HG03039 (cell line): ENCODE results near the gene CPE.

Source experiments
- ATAC-seq: cut with Tn5 transposase; IDR thresholded peaks from one replicate; pipeline ENCODE4 v1.9.1; 2021; ENCODE audit warnings: mild to moderate bottlenecking, moderate library complexity; ENCODE audit not compliant: unreplicated experiment

The CPE gene

GRCh38 chr4:165364452-165365080, 14.2 kb upstream of the CPE start:
- ATAC-seq, result no peak

DNA sequence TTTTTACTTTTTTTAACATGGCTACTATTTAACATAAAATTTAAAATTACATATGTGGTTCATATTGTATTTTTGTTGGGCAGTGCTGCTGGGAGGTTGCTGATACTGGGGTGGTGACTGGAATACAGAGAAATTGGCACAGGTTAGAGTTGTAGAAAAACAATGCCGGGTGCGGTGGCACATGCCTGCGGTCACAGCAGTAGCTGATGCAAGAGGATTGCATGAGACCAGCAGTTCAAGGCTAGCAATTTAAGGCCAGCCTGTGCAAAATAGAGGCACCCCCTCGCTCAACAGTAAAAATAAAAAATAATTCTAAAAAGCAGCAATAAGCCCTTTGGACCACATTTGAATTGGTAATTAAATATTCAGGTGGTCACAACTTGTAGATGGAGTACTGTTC, 11.8 kb upstream of the CPE start:
- ATAC-seq, result no peak

- no peak for ATAC-seq
These were observed 10.7 kb upstream of the CPE start for GRCh38 chr4:165368114-165368513.

- no peak for ATAC-seq
These were observed 10.2 kb upstream of the CPE start for GRCh38 chr4:165368567-165368966.

DNA sequence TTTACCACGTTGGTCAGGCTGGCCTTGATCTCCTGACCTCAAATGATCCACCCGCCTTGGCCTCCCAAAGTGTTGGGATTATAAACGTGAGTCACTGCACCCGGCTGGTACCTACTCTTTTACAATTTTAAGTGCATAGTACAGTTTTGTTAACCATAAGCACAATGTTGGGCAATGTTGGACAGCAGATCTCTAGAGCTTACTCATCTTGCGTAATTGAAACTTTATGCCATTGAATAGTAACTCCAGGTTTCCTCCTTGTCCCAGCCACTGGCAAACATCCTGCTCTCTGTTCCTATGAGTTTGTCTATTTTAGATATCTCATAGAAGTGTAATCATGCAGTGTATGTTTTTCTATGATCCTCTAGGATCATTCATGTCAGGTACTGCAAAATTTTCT, 9.3 kb upstream of the CPE start:
- ATAC-seq, result no peak

- ATAC-seq, result no peak
These were observed 8.3 kb upstream of the CPE start for GRCh38 chr4:165370530-165370929.

- ATAC-seq, result no peak
These were observed 3.3 kb upstream of the CPE start for GRCh38 chr4:165375465-165375864.

DNA sequence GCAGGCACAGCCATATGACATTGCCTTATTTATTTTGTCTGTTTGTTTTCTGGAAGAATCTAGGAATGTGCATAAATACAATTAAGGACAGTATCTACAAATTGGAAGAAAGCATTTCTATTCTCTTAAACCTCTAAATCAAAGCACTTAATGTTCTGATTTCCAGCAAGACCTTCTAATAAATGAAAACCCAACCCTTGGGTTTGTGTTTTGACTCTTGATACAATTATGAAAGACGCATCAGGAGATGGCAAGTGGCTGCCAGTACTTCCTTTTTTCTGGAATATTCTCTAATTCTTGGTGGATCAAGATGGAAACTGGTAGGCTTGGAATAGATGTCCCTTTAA, 437 bp upstream of the CPE start:
- ATAC-seq, result no peak

GRCh38 chr4:165379678-165380064, 863 bp downstream of the CPE start:
- no peak for ATAC-seq

- no peak for ATAC-seq
These were observed 2.0 kb downstream of the CPE start for GRCh38 chr4:165380805-165381204.

- no peak for ATAC-seq
These were observed 3.1 kb downstream of the CPE start for GRCh38 chr4:165381821-165382373.

DNA sequence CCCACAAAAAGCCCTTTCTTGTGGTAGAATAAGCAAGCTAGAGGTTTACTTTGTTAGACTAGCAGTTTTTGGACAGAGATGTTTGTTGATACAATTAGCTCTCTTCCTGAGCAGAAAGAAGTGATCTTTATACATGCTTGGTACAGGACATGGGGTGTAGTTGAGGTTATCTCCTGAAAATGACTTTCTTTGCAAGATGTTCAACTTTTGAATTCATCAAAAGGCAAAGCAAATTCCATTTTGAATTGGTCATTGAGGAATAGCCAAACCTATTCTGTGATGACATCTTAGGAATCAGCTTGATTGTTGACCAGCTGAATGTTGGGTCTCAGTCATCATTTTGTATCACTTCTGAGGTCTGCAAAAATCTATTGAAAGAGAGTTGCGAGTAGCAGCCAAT, 3.8 kb downstream of the CPE start:
- no peak for ATAC-seq

GRCh38 chr4:165383591-165384073, 4.8 kb downstream of the CPE start:
- ATAC-seq, result no peak

- no peak for ATAC-seq
These were observed 5.4 kb downstream of the CPE start for GRCh38 chr4:165384186-165384585.

- ATAC-seq, result no peak
These were observed 5.8 kb downstream of the CPE start for GRCh38 chr4:165384598-165384997.

DNA sequence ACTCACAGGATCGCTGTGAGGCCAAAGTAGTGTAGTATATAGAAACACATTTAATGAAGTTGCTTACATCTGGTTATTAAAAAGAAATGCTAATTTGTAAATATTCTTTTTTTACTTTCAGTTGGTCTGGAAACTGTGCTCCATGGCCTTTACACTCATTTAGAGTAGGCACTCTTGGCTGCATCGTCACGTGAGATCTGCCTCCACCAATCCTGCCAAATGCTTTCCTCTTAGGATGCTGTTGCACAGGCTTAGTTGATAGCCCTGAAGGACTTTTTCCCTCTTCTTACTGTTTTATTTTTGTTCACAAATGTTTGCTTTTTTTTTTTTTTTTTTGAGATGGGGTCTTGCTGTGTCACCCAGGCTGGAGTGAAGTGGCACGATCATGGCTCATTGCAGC, 6.3 kb downstream of the CPE start:
- no peak for ATAC-seq

DNA sequence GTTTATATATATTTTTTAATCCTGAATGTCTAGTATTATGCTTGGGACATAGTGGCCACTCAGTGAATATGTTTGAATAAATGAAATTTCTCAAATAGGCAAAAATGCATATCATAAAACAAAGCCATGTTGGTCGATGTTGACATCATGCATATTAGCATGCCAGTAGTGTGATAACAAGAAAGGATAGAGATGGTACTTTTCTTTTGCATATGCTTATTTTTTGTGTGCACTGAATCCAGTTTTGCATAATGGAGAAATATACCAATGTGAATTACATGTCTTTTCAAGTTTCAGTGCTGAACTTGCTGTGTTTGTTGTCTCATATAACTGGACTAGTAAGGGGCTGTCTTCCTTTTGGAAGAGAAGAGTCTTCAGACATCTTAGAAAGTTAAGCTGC, 7.5 kb downstream of the CPE start:
- no peak for ATAC-seq

- no peak for ATAC-seq
These were observed 9.9 kb downstream of the CPE start for GRCh38 chr4:165388756-165389155.

DNA sequence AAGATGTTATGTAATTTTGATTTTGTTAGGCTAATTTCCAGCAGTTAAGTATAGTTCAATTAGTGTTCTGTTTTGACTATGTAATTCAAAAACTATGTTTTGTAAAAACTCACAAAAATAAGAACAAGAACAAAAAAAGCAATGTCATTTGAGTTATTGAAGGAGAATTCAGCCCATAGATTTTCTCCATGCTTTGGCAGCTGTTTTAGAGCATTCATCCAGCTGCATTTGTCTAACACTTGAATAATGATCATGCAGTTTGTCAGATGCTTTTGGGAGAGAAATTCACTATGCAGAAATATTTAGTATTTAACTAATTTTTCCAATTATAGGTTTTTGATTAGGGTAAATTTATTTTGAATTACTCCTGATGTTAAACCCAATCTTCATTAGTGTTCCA, 14.2 kb downstream of the CPE start:
- no peak for ATAC-seq

GRCh38 chr4:165393704-165394103, 14.9 kb downstream of the CPE start:
- ATAC-seq, result no peak

DNA sequence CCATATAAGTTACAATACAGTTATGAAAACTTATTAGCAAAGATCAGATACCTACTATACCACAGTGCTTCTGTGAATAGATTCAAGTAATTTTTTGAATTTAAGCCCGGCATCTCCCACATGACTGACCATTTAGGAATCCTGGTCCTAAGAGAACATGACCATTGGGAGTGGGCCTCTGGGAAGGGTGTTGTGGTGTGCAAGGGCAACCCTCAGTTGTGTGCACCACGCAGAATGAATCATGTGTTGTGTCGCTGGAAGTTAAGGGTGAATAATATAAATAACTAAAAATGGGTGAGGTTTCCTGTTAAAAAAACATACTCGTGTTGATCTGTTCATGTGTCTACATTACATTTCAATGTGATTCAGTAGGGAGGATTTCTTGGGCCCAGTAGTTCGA, 15.5 kb downstream of the CPE start:
- ATAC-seq, result no peak

DNA sequence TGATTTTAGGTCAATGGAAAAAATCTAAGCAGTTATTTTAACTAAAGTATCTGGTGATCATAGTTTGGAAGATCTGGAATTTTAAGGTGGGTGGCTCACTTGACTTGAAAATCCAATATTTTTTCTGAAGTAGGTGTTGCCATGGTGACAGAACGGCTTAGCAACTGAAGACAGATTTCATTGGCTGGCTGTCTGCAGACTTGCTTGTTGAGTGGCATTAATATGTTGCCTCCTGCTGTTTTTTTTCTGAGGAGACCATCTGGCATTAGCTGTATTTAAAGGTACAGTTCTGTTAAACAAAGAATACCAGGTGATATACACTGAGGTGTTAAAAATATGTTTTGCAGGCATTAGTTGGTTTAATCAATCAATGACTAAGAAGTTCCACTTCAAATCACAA, 19.8 kb downstream of the CPE start:
- no peak for ATAC-seq

DNA sequence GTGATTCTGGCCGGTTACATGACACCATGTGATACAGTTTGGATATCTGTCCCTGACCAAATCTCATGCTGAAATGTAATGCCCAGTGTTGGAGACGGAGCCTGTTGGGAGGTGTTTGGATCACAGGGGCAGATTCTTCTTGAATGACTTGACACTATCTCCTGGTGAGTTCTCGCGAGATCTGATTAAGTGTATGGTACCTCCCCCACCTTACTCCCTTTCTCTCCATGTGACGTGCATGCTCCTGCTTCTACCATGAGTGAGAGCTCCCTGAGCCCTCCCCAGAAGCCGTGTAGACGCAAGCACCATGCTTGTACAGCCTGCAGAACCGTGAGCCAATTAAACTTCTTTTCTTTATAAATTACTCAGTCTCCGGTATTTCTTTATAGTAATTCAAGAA, 23.6 kb downstream of the CPE start:
- ATAC-seq, result no peak
